H1 (cell line): ENCODE results near the gene ARFRP1. TPM values are rescaled to one million over a fixed set of nuclear protein-coding genes. Genes with fewer than 3 reads are reported as not detected.

Source experiments
- EGR1 ChIP-seq: IDR thresholded peaks from 2 replicates; pipeline ENCODE4 v1.6.1; 2011; ENCODE audit warnings: low read depth, low read length, borderline replicate concordance
- GABPA ChIP-seq: IDR thresholded peaks from 2 replicates; pipeline ENCODE4 v1.6.1; 2011; ENCODE audit warnings: mild to moderate bottlenecking, low read length, moderate library complexity, borderline replicate concordance; ENCODE audit not compliant: insufficient read depth
- HDAC2 ChIP-seq, 2 experiments: fragments of 300-600 bp in 1 of 2; sonication (generic) in 1 of 2; IDR thresholded peaks; 2 replicates each; pipeline ENCODE4 v1.6.1; 2011 to 2012; ENCODE audit warnings: low read depth in 2 of 2, low read length in 2 of 2, mild to moderate bottlenecking in 2 of 2, moderate library complexity in 2 of 2, borderline replicate concordance in 1 of 2, inconsistent platforms in 1 of 2
- NANOG ChIP-seq: IDR thresholded peaks from 2 replicates; pipeline ENCODE4 v1.6.1; 2011; ENCODE audit warnings: low read length, low read depth, mild to moderate bottlenecking, inconsistent platforms; ENCODE audit not compliant: insufficient read depth, poor library complexity, severe bottlenecking
- SUZ12 ChIP-seq: fragments of 200-600 bp; sonication (generic); IDR thresholded peaks from 2 replicates; pipeline ENCODE4 v1.6.1; 2012; ENCODE audit warnings: mild to moderate bottlenecking, inconsistent platforms, low read length, moderate library complexity, mixed read lengths
- TEAD4 ChIP-seq: IDR thresholded peaks from 2 replicates; pipeline ENCODE4 v1.6.1; 2012; ENCODE audit warnings: low read depth, low read length, inconsistent platforms, mixed read lengths
- polyA plus RNA-seq, 7 experiments: library from polyadenylated mRNA; depleted of rRNA in 3 of 7; stranded (reverse) in 5 of 7; unstranded in 2 of 7; fragments of >200 nt in 5 of 7; fragments of 200-250 nt in 2 of 7; gene quantifications; 1 replicate in 5 of 7; 2 replicates in 1 of 7; 4 replicates in 1 of 7; pipeline versions ENCODE4 v1.2.1 to v1.2.3, GENCODE V29; 2011 to 2013; ENCODE audit warnings: missing spikeins in 2 of 7, mixed read lengths in 2 of 7
- total RNA-seq: library from RNA; stranded (reverse); fragmentation: NEBNext Ultra II Directional; extraction: Animal tissue kit (Norgen Biotek cat#: 25700); gene quantifications from 2 replicates; pipeline ENCODE4 v1.2.1, GENCODE V29; 2021
- TF ChIP-seq, protein P1 (sequence below): fragments of 300-600 bp; sonication (generic); IDR thresholded peaks from 2 replicates; pipeline ENCODE4 v1.7.1; 2012; ENCODE audit warnings: low read length, moderate library complexity, mild to moderate bottlenecking, inconsistent platforms; ENCODE audit not compliant: insufficient replicate concordance
- TF ChIP-seq, protein P2 (sequence below), 3 experiments: IDR thresholded peaks; 1 replicate in 2 of 3; 2 replicates in 1 of 3; pipeline versions ENCODE4 v1.5.1 to v1.6.1; 2011; ENCODE audit warnings: low read length in 3 of 3, mild to moderate bottlenecking in 3 of 3, inconsistent platforms in 2 of 3, low read depth in 1 of 3, moderate library complexity in 1 of 3; ENCODE audit not compliant: insufficient read depth in 1 of 3; ENCODE audit errors: control extremely low read depth in 1 of 3

Gene ARFRP1
- total and polyA plus RNA-seq, 2 of the 8 experiments (the other 6 are each of a cell fraction or from before 2014, with no cell fraction given), result 12.9 to 22.9 TPM

DNA sequence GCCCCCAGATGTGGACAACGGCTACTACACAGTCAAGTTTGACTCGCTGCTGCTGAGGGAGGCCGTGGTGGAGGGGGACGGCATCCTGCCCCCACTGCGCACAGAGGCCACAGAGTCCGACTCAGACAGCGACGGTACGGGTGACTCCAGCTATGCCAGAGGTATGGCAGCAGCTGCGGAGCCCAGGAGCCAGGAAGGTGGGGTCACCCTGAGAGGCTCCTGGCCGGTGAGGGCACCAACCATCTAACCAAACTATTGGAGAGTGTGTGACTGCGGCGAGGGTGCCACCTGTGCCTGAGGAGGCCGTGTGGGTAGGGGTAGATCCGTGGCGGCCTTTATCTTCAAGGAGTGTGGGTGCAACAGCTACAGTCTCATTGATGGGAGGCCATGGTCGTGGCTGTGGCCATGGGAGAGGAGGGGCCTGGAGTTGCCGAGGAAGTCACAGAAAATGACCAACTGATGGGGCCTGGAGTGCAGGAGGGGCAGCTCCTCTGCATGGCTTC is 25.9 kb upstream of the ARFRP1 start (continued):
- TF ChIP-seq NANOG, result no peak
- no peak for TF ChIP-seq TEAD4
- TF ChIP-seq GABPA, result no peak
- no peak for TF ChIP-seq HDAC2 (IDR thresholded peaks at IDR 0.05; ENCODE audit: borderline replicate concordance in 1 of 2, low read depth in 2 of 2, low read length in 2 of 2)
- no peak for TF ChIP-seq EGR1
- TF ChIP-seq, protein P1, sequence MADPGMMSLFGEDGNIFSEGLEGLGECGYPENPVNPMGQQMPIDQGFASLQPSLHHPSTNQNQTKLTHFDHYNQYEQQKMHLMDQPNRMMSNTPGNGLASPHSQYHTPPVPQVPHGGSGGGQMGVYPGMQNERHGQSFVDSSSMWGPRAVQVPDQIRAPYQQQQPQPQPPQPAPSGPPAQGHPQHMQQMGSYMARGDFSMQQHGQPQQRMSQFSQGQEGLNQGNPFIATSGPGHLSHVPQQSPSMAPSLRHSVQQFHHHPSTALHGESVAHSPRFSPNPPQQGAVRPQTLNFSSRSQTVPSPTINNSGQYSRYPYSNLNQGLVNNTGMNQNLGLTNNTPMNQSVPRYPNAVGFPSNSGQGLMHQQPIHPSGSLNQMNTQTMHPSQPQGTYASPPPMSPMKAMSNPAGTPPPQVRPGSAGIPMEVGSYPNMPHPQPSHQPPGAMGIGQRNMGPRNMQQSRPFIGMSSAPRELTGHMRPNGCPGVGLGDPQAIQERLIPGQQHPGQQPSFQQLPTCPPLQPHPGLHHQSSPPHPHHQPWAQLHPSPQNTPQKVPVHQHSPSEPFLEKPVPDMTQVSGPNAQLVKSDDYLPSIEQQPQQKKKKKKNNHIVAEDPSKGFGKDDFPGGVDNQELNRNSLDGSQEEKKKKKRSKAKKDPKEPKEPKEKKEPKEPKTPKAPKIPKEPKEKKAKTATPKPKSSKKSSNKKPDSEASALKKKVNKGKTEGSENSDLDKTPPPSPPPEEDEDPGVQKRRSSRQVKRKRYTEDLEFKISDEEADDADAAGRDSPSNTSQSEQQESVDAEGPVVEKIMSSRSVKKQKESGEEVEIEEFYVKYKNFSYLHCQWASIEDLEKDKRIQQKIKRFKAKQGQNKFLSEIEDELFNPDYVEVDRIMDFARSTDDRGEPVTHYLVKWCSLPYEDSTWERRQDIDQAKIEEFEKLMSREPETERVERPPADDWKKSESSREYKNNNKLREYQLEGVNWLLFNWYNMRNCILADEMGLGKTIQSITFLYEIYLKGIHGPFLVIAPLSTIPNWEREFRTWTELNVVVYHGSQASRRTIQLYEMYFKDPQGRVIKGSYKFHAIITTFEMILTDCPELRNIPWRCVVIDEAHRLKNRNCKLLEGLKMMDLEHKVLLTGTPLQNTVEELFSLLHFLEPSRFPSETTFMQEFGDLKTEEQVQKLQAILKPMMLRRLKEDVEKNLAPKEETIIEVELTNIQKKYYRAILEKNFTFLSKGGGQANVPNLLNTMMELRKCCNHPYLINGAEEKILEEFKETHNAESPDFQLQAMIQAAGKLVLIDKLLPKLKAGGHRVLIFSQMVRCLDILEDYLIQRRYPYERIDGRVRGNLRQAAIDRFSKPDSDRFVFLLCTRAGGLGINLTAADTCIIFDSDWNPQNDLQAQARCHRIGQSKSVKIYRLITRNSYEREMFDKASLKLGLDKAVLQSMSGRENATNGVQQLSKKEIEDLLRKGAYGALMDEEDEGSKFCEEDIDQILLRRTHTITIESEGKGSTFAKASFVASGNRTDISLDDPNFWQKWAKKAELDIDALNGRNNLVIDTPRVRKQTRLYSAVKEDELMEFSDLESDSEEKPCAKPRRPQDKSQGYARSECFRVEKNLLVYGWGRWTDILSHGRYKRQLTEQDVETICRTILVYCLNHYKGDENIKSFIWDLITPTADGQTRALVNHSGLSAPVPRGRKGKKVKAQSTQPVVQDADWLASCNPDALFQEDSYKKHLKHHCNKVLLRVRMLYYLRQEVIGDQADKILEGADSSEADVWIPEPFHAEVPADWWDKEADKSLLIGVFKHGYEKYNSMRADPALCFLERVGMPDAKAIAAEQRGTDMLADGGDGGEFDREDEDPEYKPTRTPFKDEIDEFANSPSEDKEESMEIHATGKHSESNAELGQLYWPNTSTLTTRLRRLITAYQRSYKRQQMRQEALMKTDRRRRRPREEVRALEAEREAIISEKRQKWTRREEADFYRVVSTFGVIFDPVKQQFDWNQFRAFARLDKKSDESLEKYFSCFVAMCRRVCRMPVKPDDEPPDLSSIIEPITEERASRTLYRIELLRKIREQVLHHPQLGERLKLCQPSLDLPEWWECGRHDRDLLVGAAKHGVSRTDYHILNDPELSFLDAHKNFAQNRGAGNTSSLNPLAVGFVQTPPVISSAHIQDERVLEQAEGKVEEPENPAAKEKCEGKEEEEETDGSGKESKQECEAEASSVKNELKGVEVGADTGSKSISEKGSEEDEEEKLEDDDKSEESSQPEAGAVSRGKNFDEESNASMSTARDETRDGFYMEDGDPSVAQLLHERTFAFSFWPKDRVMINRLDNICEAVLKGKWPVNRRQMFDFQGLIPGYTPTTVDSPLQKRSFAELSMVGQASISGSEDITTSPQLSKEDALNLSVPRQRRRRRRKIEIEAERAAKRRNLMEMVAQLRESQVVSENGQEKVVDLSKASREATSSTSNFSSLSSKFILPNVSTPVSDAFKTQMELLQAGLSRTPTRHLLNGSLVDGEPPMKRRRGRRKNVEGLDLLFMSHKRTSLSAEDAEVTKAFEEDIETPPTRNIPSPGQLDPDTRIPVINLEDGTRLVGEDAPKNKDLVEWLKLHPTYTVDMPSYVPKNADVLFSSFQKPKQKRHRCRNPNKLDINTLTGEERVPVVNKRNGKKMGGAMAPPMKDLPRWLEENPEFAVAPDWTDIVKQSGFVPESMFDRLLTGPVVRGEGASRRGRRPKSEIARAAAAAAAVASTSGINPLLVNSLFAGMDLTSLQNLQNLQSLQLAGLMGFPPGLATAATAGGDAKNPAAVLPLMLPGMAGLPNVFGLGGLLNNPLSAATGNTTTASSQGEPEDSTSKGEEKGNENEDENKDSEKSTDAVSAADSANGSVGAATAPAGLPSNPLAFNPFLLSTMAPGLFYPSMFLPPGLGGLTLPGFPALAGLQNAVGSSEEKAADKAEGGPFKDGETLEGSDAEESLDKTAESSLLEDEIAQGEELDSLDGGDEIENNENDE, result no peak
- TF ChIP-seq, protein P2, sequence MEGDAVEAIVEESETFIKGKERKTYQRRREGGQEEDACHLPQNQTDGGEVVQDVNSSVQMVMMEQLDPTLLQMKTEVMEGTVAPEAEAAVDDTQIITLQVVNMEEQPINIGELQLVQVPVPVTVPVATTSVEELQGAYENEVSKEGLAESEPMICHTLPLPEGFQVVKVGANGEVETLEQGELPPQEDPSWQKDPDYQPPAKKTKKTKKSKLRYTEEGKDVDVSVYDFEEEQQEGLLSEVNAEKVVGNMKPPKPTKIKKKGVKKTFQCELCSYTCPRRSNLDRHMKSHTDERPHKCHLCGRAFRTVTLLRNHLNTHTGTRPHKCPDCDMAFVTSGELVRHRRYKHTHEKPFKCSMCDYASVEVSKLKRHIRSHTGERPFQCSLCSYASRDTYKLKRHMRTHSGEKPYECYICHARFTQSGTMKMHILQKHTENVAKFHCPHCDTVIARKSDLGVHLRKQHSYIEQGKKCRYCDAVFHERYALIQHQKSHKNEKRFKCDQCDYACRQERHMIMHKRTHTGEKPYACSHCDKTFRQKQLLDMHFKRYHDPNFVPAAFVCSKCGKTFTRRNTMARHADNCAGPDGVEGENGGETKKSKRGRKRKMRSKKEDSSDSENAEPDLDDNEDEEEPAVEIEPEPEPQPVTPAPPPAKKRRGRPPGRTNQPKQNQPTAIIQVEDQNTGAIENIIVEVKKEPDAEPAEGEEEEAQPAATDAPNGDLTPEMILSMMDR (IDR thresholded peaks at IDR 0.05; ENCODE audit: control extremely low read depth in 1 of 3, insufficient read depth in 1 of 3, low read depth in 1 of 3, low read length in 3 of 3), result no peak
- no peak for TF ChIP-seq SUZ12
